PC-9 (cell line): ENCODE measurements around the gene CETN1. TPM values are rescaled to one million over a fixed set of nuclear protein-coding genes. Genes with fewer than 3 reads are reported as not detected.

ENCODE experiments used
- BruUV-seq: library from RNA; stranded (reverse); fragments of 400-500 nt; replicated peaks from 2 replicates; lab custom pipeline; 2021; lab: Mats Ljungman, UMichigan
- CTCF ChIA-PET: fragments of 300-600 bp; sonication (Branson Sonifier 250); formaldehyde crosslinking; loops from one replicate; lab custom pipeline; 2022; ENCODE audit warnings: antibody characterized with exemption; lab: Charles Lee
- POLR2A ChIA-PET: fragments of 300-600 bp; sonication (Branson Sonifier 250); formaldehyde crosslinking; loops from one replicate; lab custom pipeline; 2022; ENCODE audit warnings: antibody characterized with exemption; ENCODE audit not compliant: unreplicated experiment; lab: Charles Lee
- DNase-seq, 2 experiments: peaks; one replicate each; pipeline versions ENCODE4 v3.0.0 to v3.0.0-alpha.2; 2015 to 2022; ENCODE audit warnings: mixed read lengths in 1 of 2
- H2AFZ ChIP-seq: fragments of 200-600 bp; sonication (generic); 2 replicates; pipeline ENCODE4 v1.8.1; 2017; ENCODE audit warnings: antibody characterized with exemption
- H3F3A ChIP-seq: fragments of 200-600 bp; sonication (generic); 2 replicates; pipeline ENCODE4 v1.8.1; 2017; ENCODE audit warnings: antibody characterized with exemption, mild to moderate bottlenecking, low read depth; ENCODE audit not compliant: insufficient read depth
- H3K27ac ChIP-seq: fragments of 200-600 bp; sonication (generic); 2 replicates; pipeline ENCODE4 v1.6.1; 2016; ENCODE audit warnings: mixed run types
- H3K27me3 ChIP-seq: fragments of 200-600 bp; sonication (generic); 2 replicates; pipeline ENCODE4 v1.6.1; 2016; ENCODE audit warnings: low read depth, mixed run types; ENCODE audit not compliant: insufficient read depth
- H3K36me3 ChIP-seq: fragments of 200-600 bp; sonication (generic); 2 replicates; pipeline ENCODE4 v1.6.1; 2016; ENCODE audit warnings: low read depth, mixed run types
- H3K4me1 ChIP-seq: fragments of 200-600 bp; sonication (generic); replicated peaks from 2 replicates; pipeline ENCODE4 v1.6.1; 2016; ENCODE audit warnings: mixed run types; ENCODE audit not compliant: insufficient read depth
- H3K4me2 ChIP-seq: fragments of 200-600 bp; sonication (generic); 2 replicates; pipeline ENCODE4 v1.6.1; 2017; ENCODE audit warnings: mixed run types
- H3K4me3 ChIP-seq: fragments of 200-600 bp; sonication (generic); 2 replicates; pipeline ENCODE4 v1.6.1; 2016; ENCODE audit warnings: mixed run types
- H3K79me2 ChIP-seq: fragments of 200-600 bp; sonication (generic); 2 replicates; pipeline ENCODE4 v1.6.1; 2017; ENCODE audit warnings: low read depth, mixed run types
- H3K9me2 ChIP-seq: fragments of 200-600 bp; sonication (generic); 2 replicates; pipeline ENCODE4 v1.8.1; 2017; ENCODE audit warnings: mild to moderate bottlenecking; ENCODE audit not compliant: insufficient read depth
- H3K9me3 ChIP-seq: fragments of 200-600 bp; sonication (generic); 2 replicates; pipeline ENCODE4 v1.8.1; 2016; ENCODE audit warnings: low read depth; ENCODE audit not compliant: insufficient read depth
- H4K20me1 ChIP-seq: fragments of 200-600 bp; sonication (generic); 2 replicates; pipeline ENCODE4 v1.8.1; 2017; ENCODE audit not compliant: insufficient read depth
- EZH2 ChIP-seq: fragments of 200-600 bp; sonication (generic); IDR thresholded peaks from 2 replicates; pipeline ENCODE4 v1.8.0; 2017; ENCODE audit warnings: antibody characterized with exemption, low read depth
- intact Hi-C: fragments of 100-400 bp; cut with micrococcal nuclease; formaldehyde crosslinking; loops from one replicate; pipeline ENCODE4 v1.10.0; 2022; ENCODE audit not compliant: unreplicated experiment
- total RNA-seq: library from RNA; stranded (reverse); gene quantifications from 2 replicates; pipeline ENCODE4 v1.2.3, GENCODE V29; 2021
- TF ChIP-seq, protein P1 (sequence below): fragments of 200-600 bp; sonication (generic); conservative IDR thresholded peaks from 2 replicates; pipeline ENCODE4 v1.6.1; 2017; ENCODE audit warnings: mixed run types, antibody characterized with exemption, mild to moderate bottlenecking, moderate library complexity

Gene CETN1
- total RNA-seq, 1 experiment from 2014 or later, result not detected

DNA sequence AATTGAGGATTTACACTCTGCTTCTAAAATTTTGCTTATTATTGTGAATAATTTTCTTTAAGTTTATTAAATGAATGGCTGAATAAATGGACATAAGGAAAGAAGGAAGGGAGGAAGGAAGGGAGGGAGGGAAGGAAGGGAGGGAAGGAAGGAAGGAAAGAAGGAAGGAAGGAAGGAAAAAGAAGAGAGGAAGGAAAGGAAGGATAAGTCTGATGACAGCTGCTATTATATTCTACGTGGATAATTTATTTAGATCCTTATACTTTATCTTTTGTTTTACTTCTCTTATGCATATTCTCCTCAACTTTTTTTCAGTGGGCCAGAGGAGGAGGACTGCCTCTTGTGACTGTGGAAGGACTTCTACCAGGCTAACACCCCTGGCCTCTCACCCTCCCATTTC lies 34.0 kb downstream of the CETN1 start:
- DNase-seq, result no peak
- no peaks in the 10 kb centered on the region for H3K9me2 ChIP-seq
- H3K4me3 ChIP-seq, result no peak overlapping the region
- CTCF ChIA-PET, result no interaction called here
- POLR2A ChIA-PET, result no interaction called here
- no peak for TF ChIP-seq EZH2
- TF ChIP-seq, protein P1, sequence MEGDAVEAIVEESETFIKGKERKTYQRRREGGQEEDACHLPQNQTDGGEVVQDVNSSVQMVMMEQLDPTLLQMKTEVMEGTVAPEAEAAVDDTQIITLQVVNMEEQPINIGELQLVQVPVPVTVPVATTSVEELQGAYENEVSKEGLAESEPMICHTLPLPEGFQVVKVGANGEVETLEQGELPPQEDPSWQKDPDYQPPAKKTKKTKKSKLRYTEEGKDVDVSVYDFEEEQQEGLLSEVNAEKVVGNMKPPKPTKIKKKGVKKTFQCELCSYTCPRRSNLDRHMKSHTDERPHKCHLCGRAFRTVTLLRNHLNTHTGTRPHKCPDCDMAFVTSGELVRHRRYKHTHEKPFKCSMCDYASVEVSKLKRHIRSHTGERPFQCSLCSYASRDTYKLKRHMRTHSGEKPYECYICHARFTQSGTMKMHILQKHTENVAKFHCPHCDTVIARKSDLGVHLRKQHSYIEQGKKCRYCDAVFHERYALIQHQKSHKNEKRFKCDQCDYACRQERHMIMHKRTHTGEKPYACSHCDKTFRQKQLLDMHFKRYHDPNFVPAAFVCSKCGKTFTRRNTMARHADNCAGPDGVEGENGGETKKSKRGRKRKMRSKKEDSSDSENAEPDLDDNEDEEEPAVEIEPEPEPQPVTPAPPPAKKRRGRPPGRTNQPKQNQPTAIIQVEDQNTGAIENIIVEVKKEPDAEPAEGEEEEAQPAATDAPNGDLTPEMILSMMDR, result no peak
- H4K20me1 ChIP-seq, result no peaks in the 10 kb centered on the region
- no peaks in the 10 kb centered on the region for H3F3A ChIP-seq
- H3K79me2 ChIP-seq, result no peaks in the 10 kb centered on the region
- no peak overlapping the region for H3K4me2 ChIP-seq
- intact Hi-C loops, result no loop called here
- no TSS peak for BruUV-seq
- H3K27ac ChIP-seq, result no peak overlapping the region
- H3K27me3 ChIP-seq, result peaks cover 40% of the 10 kb centered on the region
- no peaks in the 10 kb centered on the region for H3K9me3 ChIP-seq
- H3K36me3 ChIP-seq, result no peaks in the 10 kb centered on the region
- no peaks in the 10 kb centered on the region for H3K4me1 ChIP-seq
- no peak overlapping the region for H2AFZ ChIP-seq

DNA sequence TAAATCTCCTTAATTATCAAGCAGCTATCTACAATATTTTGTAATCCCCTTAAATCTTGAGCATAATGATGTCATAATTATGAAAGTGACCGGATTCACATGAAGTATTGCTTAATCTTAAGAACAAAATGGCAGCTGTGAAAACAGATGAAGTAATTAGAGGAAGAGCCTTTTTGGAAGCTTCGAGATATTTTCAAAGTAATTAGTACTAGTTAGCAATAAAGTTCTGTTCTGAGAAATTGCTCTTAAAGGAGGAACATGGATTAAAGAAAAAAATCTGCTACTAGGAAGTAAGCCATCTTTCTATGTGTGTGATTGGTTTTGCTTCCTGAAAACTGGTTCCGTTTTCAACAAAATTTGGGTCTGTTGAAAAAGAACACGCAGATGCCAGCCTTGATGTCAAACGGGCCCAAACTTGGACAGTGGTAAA lies 34.9 kb downstream of the CETN1 start:
- no TSS peak for BruUV-seq
- intact Hi-C loops, result loop anchor here (5.0 kb wide), 1 partner anchor 328 kb away; no protein-coding TSS in a partner anchor
- no peak overlapping the region for H3K4me3 ChIP-seq
- H3F3A ChIP-seq, result no peaks in the 10 kb centered on the region
- H3K4me2 ChIP-seq, result no peak overlapping the region
- no peak for DNase-seq
- ChIA-PET POLR2A (no interaction called here), CTCF (no interaction called here)
- H3K36me3 ChIP-seq, result no peaks in the 10 kb centered on the region
- TF ChIP-seq, protein P1, result no peak
- no peak for TF ChIP-seq EZH2
- peaks cover 47% of the 10 kb centered on the region for H3K27me3 ChIP-seq
- H3K9me3 ChIP-seq, result no peaks in the 10 kb centered on the region
- H3K79me2 ChIP-seq, result no peaks in the 10 kb centered on the region
- H4K20me1 ChIP-seq, result no peaks in the 10 kb centered on the region
- no peak overlapping the region for H2AFZ ChIP-seq
- H3K4me1 ChIP-seq, result no peaks in the 10 kb centered on the region
- H3K9me2 ChIP-seq, result no peaks in the 10 kb centered on the region
- H3K27ac ChIP-seq, result no peak overlapping the region

DNA sequence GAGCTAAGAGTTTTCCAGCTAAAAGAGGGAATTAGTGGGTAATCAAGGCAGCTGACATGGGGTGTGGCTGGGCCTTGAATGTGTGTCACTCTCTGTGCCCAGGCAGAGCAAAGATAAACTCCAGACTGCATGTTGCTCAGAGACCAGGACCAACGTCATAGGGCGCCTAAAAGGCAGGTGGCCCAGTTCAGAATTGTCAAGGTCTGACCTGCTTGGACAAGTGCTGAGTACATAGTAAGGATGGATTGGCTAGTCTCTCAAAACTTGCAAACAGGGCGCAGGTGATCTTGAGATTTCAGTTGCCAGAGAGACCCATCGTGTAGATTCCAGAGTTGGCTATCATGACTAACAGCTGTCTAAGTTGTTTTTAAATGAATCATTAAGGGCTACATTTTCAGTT lies 35.6 kb downstream of the CETN1 start:
- Histone ChIP-seq H3K4me2 (no peak overlapping the region), H3K79me2 (no peaks in the 10 kb centered on the region), H4K20me1 (no peaks in the 10 kb centered on the region), H2AFZ (no peak overlapping the region), H3K4me3 (no peak overlapping the region), H3K9me3 (no peaks in the 10 kb centered on the region), H3K9me2 (no peaks in the 10 kb centered on the region), H3K36me3 (no peaks in the 10 kb centered on the region), H3K27ac (no peak overlapping the region), H3K27me3 (peaks cover 46% of the 10 kb centered on the region), H3K4me1 (no peaks in the 10 kb centered on the region), H3F3A (no peaks in the 10 kb centered on the region)
- DNase-seq, result no peak
- BruUV-seq, result no TSS peak
- intact Hi-C loops, result loop anchor here (5.0 kb wide), 1 partner anchor 328 kb away; no protein-coding TSS in a partner anchor
- CTCF ChIA-PET, result no interaction called here
- TF ChIP-seq, protein P1, result no peak
- no peak for TF ChIP-seq EZH2
- POLR2A ChIA-PET, result no interaction called here
